Measurements from ENCODE around the gene RBBP7.

DNA sequence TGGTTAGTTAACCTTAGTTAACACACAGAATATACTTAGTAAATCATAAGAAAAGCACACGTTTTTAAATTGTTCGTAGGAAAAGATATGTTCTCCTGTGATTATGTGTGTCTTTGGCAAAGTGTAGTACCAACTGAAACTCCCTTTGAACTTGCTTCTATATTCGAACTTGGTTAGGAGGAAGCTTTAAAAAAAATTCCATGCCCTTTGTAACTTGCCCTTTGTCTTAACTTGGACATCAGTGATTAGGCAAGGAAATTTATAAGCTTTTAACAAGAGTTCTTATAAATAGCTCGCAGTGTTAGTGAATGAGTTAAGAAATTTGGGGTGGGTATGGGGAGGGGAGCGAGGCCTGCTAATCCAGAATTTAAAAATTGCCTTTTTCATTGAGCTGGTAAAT is 50.5 kb downstream of the RBBP7 start:
- no peak for TF ChIP-seq POLR2A (IDR thresholded peaks at IDR 0.05)
- TF ChIP-seq, protein P1, sequence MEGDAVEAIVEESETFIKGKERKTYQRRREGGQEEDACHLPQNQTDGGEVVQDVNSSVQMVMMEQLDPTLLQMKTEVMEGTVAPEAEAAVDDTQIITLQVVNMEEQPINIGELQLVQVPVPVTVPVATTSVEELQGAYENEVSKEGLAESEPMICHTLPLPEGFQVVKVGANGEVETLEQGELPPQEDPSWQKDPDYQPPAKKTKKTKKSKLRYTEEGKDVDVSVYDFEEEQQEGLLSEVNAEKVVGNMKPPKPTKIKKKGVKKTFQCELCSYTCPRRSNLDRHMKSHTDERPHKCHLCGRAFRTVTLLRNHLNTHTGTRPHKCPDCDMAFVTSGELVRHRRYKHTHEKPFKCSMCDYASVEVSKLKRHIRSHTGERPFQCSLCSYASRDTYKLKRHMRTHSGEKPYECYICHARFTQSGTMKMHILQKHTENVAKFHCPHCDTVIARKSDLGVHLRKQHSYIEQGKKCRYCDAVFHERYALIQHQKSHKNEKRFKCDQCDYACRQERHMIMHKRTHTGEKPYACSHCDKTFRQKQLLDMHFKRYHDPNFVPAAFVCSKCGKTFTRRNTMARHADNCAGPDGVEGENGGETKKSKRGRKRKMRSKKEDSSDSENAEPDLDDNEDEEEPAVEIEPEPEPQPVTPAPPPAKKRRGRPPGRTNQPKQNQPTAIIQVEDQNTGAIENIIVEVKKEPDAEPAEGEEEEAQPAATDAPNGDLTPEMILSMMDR (IDR thresholded peaks at IDR 0.05) = no peak
